ENCODE results near the gene FLNA.

FLNA gene

DNA sequence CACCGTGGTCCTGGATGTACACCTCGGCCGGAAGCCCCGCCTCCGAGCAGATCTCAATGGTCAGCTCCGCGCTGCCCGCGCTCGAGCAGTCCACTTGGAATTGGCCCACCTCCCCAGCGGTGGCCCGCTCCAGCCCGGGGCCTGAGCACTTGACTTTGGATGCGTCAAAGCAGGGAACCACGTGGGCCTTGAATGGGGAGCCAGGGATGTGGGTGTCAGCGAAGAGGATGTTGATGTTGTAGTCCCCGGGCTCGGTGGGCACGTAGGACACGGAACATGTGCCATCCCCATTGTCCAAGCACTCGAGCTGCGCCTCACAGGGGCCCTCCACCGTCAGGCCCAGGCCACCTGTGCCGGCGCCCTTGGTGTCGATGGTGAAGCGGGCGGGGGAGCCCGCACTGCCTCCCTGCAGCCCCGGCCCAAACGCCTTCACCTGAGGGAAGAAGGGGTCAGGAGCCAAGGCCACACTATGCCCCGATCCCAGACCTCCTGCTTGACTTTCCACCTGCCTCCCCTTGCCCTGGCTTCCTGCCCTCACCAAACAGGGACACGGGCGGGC is 14.2 kb downstream of the FLNA start:
- Histone ChIP-seq H3K4me1 (ENCODE audit: control insufficient read depth in 1 of 2, insufficient read depth in 1 of 2, low read depth in 1 of 2, low read length in 1 of 2) (peaks cover 0 to 5% of the 10 kb centered on the region in 2 experiments), H3K36me3 (peaks cover 98% of the 10 kb centered on the region), H3K27me3 (no peaks in the 10 kb centered on the region), H3K27ac (no peak overlapping the region), H3K4me3 (ENCODE audit: low read depth in 1 of 2, low read length in 1 of 2) (no peak overlapping the region), H3K9me3 (no peaks in the 10 kb centered on the region)
- TF ChIP-seq, protein P1, sequence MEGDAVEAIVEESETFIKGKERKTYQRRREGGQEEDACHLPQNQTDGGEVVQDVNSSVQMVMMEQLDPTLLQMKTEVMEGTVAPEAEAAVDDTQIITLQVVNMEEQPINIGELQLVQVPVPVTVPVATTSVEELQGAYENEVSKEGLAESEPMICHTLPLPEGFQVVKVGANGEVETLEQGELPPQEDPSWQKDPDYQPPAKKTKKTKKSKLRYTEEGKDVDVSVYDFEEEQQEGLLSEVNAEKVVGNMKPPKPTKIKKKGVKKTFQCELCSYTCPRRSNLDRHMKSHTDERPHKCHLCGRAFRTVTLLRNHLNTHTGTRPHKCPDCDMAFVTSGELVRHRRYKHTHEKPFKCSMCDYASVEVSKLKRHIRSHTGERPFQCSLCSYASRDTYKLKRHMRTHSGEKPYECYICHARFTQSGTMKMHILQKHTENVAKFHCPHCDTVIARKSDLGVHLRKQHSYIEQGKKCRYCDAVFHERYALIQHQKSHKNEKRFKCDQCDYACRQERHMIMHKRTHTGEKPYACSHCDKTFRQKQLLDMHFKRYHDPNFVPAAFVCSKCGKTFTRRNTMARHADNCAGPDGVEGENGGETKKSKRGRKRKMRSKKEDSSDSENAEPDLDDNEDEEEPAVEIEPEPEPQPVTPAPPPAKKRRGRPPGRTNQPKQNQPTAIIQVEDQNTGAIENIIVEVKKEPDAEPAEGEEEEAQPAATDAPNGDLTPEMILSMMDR (IDR thresholded peaks at IDR 0.05), result no peak

DNA sequence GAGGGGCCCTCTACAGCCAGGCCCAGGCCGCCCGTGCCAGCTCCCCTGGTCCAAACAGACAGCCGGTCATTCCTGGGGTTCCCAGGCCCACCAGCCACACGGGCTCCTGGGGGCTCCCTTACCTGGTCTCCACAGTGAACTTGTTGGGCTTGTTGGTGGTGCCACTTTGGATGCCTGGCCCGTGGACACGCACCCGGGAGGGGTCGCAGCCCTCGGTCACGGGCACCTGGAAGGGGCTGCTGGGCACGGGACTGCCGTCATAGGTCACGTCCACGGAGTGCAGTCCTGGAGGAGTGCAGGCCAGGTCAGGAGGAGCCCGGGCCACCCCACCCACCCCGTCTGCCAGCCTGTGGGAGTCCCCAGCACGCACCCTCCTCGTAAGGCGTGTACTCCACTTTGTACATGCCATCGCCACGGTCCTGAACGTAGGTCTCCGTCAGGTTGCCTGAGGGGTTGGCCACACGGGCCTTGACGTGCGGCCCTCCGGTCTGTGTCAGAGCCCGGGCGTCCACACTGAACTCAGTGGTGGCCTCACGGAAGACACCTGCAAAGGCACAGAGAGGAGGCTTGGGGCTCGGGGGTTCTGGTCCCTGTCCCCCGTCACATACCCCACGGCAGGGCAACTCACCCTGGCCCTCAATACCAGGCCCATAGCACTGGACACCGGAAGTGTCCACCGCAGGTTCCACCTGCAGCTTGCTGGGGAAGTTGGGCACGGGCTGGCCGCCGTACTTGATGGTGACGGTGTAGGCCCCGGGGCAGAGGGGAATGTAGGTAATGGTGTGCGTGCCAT is 14.9 kb downstream of the FLNA start:
- peaks cover 0 to 5% of the 10 kb centered on the region in 2 experiments for H3K4me1 ChIP-seq (ENCODE audit: control insufficient read depth in 1 of 2, insufficient read depth in 1 of 2, low read depth in 1 of 2, low read length in 1 of 2)
- H3K27ac ChIP-seq, result no peak overlapping the region
- no peaks in the 10 kb centered on the region for H3K27me3 ChIP-seq
- peaks cover 98% of the 10 kb centered on the region for H3K36me3 ChIP-seq
- TF ChIP-seq, protein P1 (IDR thresholded peaks at IDR 0.05), result no peak
- H3K9me3 ChIP-seq, result no peaks in the 10 kb centered on the region
- no peak overlapping the region for H3K4me3 ChIP-seq (ENCODE audit: low read depth in 1 of 2, low read length in 1 of 2)

DNA sequence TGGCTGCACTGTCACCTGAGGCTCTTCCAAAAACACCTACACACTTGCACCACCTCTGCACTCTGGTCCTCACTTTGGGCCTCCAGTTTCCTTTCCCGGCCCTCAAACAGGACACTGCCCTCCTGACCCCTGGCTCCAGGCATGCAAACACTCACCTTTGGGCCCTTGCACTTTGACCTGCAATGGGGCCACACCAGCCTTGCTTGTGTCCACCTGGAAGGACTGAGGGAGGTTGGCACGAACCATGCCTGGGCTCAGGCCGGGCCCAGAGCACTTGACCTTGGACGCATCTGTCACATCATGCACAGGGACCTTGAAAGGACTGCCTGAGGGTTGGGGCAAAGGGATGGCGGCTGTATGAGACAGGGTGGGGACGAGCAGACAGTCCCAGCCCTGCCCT is 15.6 kb downstream of the FLNA start:
- no peaks in the 10 kb centered on the region for H3K27me3 ChIP-seq
- H3K36me3 ChIP-seq, result peaks cover 98% of the 10 kb centered on the region
- no peaks in the 10 kb centered on the region for H3K9me3 ChIP-seq
- TF ChIP-seq, protein P1 (IDR thresholded peaks at IDR 0.05), result no peak
- no peak overlapping the region for H3K4me3 ChIP-seq (ENCODE audit: low read depth in 1 of 2, low read length in 1 of 2)
- H3K4me1 ChIP-seq (ENCODE audit: control insufficient read depth in 1 of 2, insufficient read depth in 1 of 2, low read depth in 1 of 2, low read length in 1 of 2), result peaks cover 0 to 5% of the 10 kb centered on the region in 2 experiments
- H3K27ac ChIP-seq, result no peak overlapping the region

DNA sequence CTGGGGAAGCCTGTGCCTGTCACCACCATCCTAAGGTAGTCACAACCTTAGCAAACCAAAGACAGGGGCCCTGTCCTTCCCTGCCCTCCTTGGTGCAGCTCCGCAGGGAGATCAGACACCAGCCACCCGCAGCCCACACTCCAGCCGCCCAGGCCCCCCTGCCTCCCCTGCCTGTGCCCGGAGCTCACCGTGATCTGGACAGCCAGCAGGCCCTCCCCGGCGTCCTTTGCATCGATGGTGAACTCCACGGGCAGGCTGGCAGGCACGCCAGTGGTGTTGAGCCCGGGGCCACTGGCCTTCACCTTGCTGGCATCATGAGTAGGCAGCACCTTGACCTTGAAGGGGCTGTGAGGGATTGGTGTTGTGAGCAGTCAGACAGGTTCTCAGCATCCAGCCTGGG is 16.4 kb downstream of the FLNA start:
- no peaks in the 10 kb centered on the region for H3K9me3 ChIP-seq
- no peaks in the 10 kb centered on the region for H3K27me3 ChIP-seq
- H3K27ac ChIP-seq, result no peak overlapping the region
- peaks cover 0 to 5% of the 10 kb centered on the region in 2 experiments for H3K4me1 ChIP-seq (ENCODE audit: control insufficient read depth in 1 of 2, insufficient read depth in 1 of 2, low read depth in 1 of 2, low read length in 1 of 2)
- TF ChIP-seq, protein P1 (IDR thresholded peaks at IDR 0.05), result no peak
- peaks cover 98% of the 10 kb centered on the region for H3K36me3 ChIP-seq
- no peak overlapping the region for H3K4me3 ChIP-seq (ENCODE audit: low read depth in 1 of 2, low read length in 1 of 2)

DNA sequence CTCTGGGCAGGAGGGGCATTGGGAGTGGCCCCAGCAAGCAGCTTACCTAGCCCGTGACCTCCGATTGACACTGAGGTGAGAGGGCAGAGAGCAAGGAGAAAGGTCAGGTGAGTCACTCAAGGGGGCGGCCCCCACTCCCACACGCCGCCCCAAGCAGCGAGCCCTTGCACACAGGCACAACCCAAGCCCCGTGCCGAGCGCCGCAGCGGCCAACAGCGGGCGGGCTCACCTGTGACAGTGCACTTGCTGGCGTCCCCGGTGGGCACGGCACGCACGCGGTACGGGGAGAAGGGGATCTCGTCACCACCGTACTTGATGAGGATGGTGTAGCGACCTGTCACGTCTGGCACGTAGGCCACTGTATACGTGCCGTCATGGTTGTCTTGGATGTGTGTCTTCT is 17.2 kb downstream of the FLNA start:
- peaks cover 98% of the 10 kb centered on the region for H3K36me3 ChIP-seq
- no peak overlapping the region for H3K4me3 ChIP-seq (ENCODE audit: low read depth in 1 of 2, low read length in 1 of 2)
- no peak overlapping the region for H3K27ac ChIP-seq
- no peaks in the 10 kb centered on the region for H3K9me3 ChIP-seq
- H3K27me3 ChIP-seq, result no peaks in the 10 kb centered on the region
- peaks cover 0 to 5% of the 10 kb centered on the region in 2 experiments for H3K4me1 ChIP-seq (ENCODE audit: control insufficient read depth in 1 of 2, insufficient read depth in 1 of 2, low read depth in 1 of 2, low read length in 1 of 2)
- TF ChIP-seq, protein P1 (IDR thresholded peaks at IDR 0.05), result no peak

Data from neutrophil (primary cell).